GM12878 (cell line): Measurements from ENCODE around the gene MEAK7. TPM values are rescaled to one million over a fixed set of nuclear protein-coding genes. Genes with fewer than 3 reads are reported as not detected.

Experiments used
- CBFB ChIP-seq: IDR thresholded peaks from 2 replicates; pipeline ENCODE4 v1.6.1; 2016; ENCODE audit warnings: antibody characterized with exemption, low read depth
- CHD2 ChIP-seq: IDR thresholded peaks from 2 replicates; pipeline ENCODE4 v1.6.1; 2011; ENCODE audit warnings: low read depth, low read length, improper control_type of control experiment, borderline replicate concordance
- FOXK2 ChIP-seq: fragments of 450-650 bp; IDR thresholded peaks from 2 replicates; pipeline ENCODE4 v1.6.1; 2017; ENCODE audit warnings: mild to moderate bottlenecking, moderate library complexity
- IKZF1 ChIP-seq: fragments of 450-650 bp; conservative IDR thresholded peaks from 2 replicates; pipeline ENCODE4 v1.6.1; 2017; ENCODE audit warnings: antibody characterized with exemption, mild to moderate bottlenecking
- LARP7 ChIP-seq: fragments of 450-650 bp; IDR thresholded peaks from 2 replicates; pipeline ENCODE4 v1.6.1; 2017; ENCODE audit warnings: mild to moderate bottlenecking
- MEF2B ChIP-seq: fragments of 450-650 bp; IDR thresholded peaks from 2 replicates; pipeline ENCODE4 v1.6.1; 2018; ENCODE audit warnings: mild to moderate bottlenecking, moderate library complexity; ENCODE audit not compliant: partially characterized antibody, poor library complexity, severe bottlenecking
- MTA2 ChIP-seq: fragments of 450-650 bp; IDR thresholded peaks from 2 replicates; pipeline ENCODE4 v1.6.1; 2016; ENCODE audit warnings: low read depth, mild to moderate bottlenecking, moderate library complexity
- MYB ChIP-seq: fragments of 150-350 bp; IDR thresholded peaks from 2 replicates; pipeline ENCODE4 v1.6.1; 2014; ENCODE audit warnings: mild to moderate bottlenecking, low read depth, low read length, borderline replicate concordance
- MYC ChIP-seq: IDR thresholded peaks from 2 replicates; pipeline ENCODE4 v1.6.1; 2011; ENCODE audit warnings: mild to moderate bottlenecking, low read length, moderate library complexity, inconsistent platforms; ENCODE audit not compliant: insufficient read depth, insufficient replicate concordance, insufficient read length, severe bottlenecking
- NFIC ChIP-seq: IDR thresholded peaks from 2 replicates; pipeline ENCODE4 v1.6.1; 2012; ENCODE audit warnings: low read depth, mild to moderate bottlenecking, inconsistent platforms, low read length, moderate library complexity
- PML ChIP-seq: IDR thresholded peaks from 2 replicates; pipeline ENCODE4 v1.6.1; 2012; ENCODE audit warnings: low read length, inconsistent platforms
- POLR2A ChIP-seq: IDR thresholded peaks from 2 replicates; pipeline ENCODE4 v1.6.1; 2011; ENCODE audit warnings: low read depth, mild to moderate bottlenecking, low read length
- RAD21 ChIP-seq: IDR thresholded peaks from 2 replicates; pipeline ENCODE4 v1.6.1; 2011; ENCODE audit warnings: mild to moderate bottlenecking, low read depth, low read length, moderate library complexity; ENCODE audit not compliant: insufficient read depth
- RBBP5 ChIP-seq: fragments of 200-600 bp; sonication (generic); conservative IDR thresholded peaks from 2 replicates; pipeline ENCODE4 v1.6.1; 2016
- TBL1XR1 ChIP-seq: IDR thresholded peaks from 2 replicates; pipeline ENCODE4 v1.6.1; 2012; ENCODE audit warnings: low read depth, low read length, improper control_type of control experiment
- WRNIP1 ChIP-seq: IDR thresholded peaks from 2 replicates; pipeline ENCODE4 v1.6.1; 2011; ENCODE audit warnings: low read depth, low read length, improper control_type of control experiment, borderline replicate concordance
- YY1 ChIP-seq: IDR thresholded peaks from 2 replicates; pipeline ENCODE4 v1.6.1; 2011; ENCODE audit warnings: low read depth, mild to moderate bottlenecking, low read length
- ZNF384 ChIP-seq: IDR thresholded peaks from 2 replicates; pipeline ENCODE4 v1.6.1; 2012; ENCODE audit warnings: low read depth, mild to moderate bottlenecking, low read length, improper control_type of control experiment, borderline replicate concordance
- polyA plus RNA-seq, 11 experiments: library from polyadenylated mRNA; depleted of rRNA in 4 of 11; unstranded in 6 of 11; stranded (reverse) in 5 of 11; fragments of >200 nt; fragmentation: Nextera tagmentation in 4 of 11; fragmentation: Illumina TruSeq in 1 of 11; extraction: Ambion mirVana in 4 of 11; extraction: Trizol in 1 of 11; gene quantifications; 1 replicate in 1 of 11; 2 replicates in 10 of 11; pipeline versions ENCODE4 v1.2.1 to v1.2.3, GENCODE V29; 2011 to 2016; ENCODE audit warnings: inconsistent platforms in 2 of 11, missing spikeins in 2 of 11, low read depth in 1 of 11
- total RNA-seq, 4 experiments: library from RNA; depleted of rRNA in 3 of 4; stranded (reverse); fragments of >200 nt in 3 of 4; fragmentation: Illumina TruSeq in 1 of 4; extraction: Trizol in 1 of 4; gene quantifications; 2 replicates each; pipeline versions ENCODE4 v1.2.1 to v1.2.3, GENCODE V29; 2013 to 2021
- TF ChIP-seq, protein P1 (sequence below): IDR thresholded peaks from 2 replicates; pipeline ENCODE4 v1.6.1; 2012; ENCODE audit warnings: mild to moderate bottlenecking, low read depth, low read length
- TF ChIP-seq, protein P2 (sequence below): fragments of 450-650 bp; IDR thresholded peaks from 2 replicates; pipeline ENCODE4 v1.6.1; 2016; ENCODE audit warnings: mild to moderate bottlenecking
- TF ChIP-seq, protein P3 (sequence below): fragments of 450-650 bp; IDR thresholded peaks from 2 replicates; pipeline ENCODE4 v1.6.1; 2017; ENCODE audit warnings: mild to moderate bottlenecking
- TF ChIP-seq, protein P4 (sequence below): fragments of 150-350 bp; IDR thresholded peaks from 2 replicates; pipeline ENCODE4 v1.6.1; 2016; ENCODE audit warnings: low read depth, low read length

The MEAK7 gene
- total and polyA plus RNA-seq, 10 of the 15 experiments (the other 5 are each of a cell fraction or from before 2014, with no cell fraction given): 1.4 to 11.9 (median 6.4) TPM

DNA sequence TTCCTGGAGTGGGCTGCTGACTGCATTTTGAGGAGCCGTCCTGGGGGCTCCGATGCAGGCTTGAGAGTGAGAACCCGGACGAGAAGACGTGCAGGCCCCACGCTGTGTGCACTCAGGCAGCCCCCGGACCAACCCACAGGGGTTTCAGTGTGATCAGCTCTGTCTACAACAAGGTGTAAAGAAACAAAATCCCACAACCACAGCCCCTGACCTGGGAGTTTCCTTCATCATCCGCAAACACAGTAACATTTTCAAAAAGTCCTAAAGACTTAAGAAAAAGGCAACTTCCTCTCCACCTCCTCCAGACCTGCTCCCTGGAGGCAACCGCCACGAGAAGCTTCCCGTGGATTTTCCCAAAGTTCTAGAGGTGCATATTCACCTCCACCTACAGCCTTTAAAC, 15.4 kb upstream of the MEAK7 start (continued):
- TF ChIP-seq CHD2 (0 out of 2 replicates have a peak, but pooled peaks have one; percentile 35), MTA2 (peak; percentile 52; the same call in 1 of the 2 replicates), MYB (no peak), RBBP5 (no peak), TBL1XR1 (no peak), IKZF1 (peak; percentile 91), LARP7 (no peak), MYC (no peak), WRNIP1 (no peak), RAD21 (no peak), ZNF384 (no peak), CBFB (0 out of 2 replicates have a peak, but pooled peaks have one; percentile 34), NFIC (peak; percentile 32; the same call in 1 of the 2 replicates), PML (no peak), POLR2A (no peak), MEF2B (peak; percentile 46), FOXK2 (no peak), YY1 (no peak)
- TF ChIP-seq, protein P1, sequence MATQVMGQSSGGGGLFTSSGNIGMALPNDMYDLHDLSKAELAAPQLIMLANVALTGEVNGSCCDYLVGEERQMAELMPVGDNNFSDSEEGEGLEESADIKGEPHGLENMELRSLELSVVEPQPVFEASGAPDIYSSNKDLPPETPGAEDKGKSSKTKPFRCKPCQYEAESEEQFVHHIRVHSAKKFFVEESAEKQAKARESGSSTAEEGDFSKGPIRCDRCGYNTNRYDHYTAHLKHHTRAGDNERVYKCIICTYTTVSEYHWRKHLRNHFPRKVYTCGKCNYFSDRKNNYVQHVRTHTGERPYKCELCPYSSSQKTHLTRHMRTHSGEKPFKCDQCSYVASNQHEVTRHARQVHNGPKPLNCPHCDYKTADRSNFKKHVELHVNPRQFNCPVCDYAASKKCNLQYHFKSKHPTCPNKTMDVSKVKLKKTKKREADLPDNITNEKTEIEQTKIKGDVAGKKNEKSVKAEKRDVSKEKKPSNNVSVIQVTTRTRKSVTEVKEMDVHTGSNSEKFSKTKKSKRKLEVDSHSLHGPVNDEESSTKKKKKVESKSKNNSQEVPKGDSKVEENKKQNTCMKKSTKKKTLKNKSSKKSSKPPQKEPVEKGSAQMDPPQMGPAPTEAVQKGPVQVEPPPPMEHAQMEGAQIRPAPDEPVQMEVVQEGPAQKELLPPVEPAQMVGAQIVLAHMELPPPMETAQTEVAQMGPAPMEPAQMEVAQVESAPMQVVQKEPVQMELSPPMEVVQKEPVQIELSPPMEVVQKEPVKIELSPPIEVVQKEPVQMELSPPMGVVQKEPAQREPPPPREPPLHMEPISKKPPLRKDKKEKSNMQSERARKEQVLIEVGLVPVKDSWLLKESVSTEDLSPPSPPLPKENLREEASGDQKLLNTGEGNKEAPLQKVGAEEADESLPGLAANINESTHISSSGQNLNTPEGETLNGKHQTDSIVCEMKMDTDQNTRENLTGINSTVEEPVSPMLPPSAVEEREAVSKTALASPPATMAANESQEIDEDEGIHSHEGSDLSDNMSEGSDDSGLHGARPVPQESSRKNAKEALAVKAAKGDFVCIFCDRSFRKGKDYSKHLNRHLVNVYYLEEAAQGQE: no peak
- TF ChIP-seq, protein P2, sequence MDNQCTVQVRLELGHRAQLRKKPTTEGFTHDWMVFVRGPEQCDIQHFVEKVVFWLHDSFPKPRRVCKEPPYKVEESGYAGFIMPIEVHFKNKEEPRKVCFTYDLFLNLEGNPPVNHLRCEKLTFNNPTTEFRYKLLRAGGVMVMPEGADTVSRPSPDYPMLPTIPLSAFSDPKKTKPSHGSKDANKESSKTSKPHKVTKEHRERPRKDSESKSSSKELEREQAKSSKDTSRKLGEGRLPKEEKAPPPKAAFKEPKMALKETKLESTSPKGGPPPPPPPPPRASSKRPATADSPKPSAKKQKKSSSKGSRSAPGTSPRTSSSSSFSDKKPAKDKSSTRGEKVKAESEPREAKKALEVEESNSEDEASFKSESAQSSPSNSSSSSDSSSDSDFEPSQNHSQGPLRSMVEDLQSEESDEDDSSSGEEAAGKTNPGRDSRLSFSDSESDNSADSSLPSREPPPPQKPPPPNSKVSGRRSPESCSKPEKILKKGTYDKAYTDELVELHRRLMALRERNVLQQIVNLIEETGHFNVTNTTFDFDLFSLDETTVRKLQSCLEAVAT: 0 out of 2 replicates have a peak, but pooled peaks have one; percentile 11
- TF ChIP-seq, protein P3, sequence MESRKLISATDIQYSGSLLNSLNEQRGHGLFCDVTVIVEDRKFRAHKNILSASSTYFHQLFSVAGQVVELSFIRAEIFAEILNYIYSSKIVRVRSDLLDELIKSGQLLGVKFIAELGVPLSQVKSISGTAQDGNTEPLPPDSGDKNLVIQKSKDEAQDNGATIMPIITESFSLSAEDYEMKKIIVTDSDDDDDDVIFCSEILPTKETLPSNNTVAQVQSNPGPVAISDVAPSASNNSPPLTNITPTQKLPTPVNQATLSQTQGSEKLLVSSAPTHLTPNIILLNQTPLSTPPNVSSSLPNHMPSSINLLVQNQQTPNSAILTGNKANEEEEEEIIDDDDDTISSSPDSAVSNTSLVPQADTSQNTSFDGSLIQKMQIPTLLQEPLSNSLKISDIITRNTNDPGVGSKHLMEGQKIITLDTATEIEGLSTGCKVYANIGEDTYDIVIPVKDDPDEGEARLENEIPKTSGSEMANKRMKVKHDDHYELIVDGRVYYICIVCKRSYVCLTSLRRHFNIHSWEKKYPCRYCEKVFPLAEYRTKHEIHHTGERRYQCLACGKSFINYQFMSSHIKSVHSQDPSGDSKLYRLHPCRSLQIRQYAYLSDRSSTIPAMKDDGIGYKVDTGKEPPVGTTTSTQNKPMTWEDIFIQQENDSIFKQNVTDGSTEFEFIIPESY: no peak
- TF ChIP-seq, protein P4, sequence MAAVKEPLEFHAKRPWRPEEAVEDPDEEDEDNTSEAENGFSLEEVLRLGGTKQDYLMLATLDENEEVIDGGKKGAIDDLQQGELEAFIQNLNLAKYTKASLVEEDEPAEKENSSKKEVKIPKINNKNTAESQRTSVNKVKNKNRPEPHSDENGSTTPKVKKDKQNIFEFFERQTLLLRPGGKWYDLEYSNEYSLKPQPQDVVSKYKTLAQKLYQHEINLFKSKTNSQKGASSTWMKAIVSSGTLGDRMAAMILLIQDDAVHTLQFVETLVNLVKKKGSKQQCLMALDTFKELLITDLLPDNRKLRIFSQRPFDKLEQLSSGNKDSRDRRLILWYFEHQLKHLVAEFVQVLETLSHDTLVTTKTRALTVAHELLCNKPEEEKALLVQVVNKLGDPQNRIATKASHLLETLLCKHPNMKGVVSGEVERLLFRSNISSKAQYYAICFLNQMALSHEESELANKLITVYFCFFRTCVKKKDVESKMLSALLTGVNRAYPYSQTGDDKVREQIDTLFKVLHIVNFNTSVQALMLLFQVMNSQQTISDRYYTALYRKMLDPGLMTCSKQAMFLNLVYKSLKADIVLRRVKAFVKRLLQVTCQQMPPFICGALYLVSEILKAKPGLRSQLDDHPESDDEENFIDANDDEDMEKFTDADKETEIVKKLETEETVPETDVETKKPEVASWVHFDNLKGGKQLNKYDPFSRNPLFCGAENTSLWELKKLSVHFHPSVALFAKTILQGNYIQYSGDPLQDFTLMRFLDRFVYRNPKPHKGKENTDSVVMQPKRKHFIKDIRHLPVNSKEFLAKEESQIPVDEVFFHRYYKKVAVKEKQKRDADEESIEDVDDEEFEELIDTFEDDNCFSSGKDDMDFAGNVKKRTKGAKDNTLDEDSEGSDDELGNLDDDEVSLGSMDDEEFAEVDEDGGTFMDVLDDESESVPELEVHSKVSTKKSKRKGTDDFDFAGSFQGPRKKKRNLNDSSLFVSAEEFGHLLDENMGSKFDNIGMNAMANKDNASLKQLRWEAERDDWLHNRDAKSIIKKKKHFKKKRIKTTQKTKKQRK: no peak
